GM19452 (cell line): ENCODE measurements around the gene DPY19L3.
"Not testable (repeated sequence)": the region's sequence is repeated elsewhere in the genome, so short reads cannot be mapped to it uniquely, and the experiment has no call there.

Experiments used
- ATAC-seq: cut with Tn5 transposase; IDR thresholded peaks from one replicate; pipeline ENCODE4 v1.9.1; 2021; ENCODE audit not compliant: unreplicated experiment

The DPY19L3 gene

DNA sequence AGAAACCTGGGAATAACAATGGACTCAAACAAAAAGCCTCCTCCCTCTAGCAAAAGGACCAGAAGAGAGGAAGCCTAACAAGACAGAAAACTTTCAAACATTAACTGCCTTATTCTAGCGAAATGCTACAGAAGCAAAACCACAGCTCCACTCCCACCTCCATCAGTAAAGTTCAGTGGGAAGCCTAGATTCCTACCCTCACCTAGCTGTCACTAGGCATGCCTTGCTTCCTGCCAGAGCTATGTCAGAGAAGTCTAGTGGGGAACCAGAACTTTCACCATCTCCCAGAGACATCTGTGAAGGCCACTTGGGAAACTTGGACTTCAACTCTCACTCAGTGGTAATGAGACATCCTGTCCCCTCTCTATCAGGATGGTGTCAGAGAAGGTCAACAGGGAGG, 37.1 kb downstream of the DPY19L3 start:
- ATAC-seq, result no peak

DNA sequence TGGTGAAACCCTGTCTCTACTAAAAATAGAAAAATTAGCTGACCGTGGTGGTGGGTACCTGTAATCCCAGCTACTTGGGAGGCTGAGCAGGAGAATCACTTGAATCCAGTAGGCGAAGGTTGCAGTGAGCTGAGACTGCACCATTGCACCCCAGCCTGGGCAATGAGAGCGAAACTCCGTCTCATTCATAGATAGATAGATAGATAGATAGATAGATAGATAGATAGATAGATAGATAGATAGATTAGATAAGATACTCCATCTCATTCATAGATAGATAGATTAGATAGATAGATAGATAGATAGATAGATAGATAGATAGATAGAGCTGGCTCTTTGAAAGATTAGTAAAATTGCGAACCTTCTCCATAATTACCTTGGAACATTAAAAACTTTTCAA, 42.0 kb downstream of the DPY19L3 start:
- not testable (repeated sequence) for ATAC-seq

DNA sequence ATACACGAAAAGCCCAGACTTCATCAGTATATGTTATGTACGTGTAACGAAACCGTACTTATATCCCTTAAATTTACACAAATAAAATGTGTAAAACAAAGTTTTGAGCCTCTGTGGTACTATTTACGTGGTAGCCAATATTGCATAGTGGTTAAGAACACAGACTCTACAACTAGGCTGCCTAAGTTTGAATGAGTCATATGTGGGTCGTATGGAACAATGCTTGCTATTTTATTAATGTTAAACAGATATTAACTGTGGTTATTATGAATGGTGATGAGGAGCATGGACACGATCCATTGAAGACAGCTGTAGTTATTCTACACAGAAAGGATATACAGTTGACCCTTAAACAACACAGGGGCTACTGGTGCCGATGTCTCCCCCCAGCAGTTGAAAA, 42.5 kb downstream of the DPY19L3 start:
- no peak for ATAC-seq

DNA sequence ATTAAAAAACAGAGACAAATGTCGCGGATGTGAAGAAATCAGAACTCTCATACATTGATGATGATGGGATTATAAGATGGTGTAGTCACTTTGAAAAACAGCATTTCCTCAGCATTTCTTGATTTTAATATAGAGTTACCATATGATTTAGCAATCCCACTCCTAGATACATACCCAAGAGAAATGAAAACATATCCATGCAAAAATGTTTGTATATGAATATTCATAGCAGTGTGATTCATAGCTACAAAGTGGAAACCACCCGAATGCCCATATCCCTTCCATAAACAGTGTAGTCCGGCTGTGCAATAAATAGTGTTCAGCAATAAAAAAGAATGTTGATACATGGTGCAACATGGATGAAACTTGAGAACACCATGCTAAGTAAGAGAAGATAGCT, 44.6 kb downstream of the DPY19L3 start:
- no peak for ATAC-seq

DNA sequence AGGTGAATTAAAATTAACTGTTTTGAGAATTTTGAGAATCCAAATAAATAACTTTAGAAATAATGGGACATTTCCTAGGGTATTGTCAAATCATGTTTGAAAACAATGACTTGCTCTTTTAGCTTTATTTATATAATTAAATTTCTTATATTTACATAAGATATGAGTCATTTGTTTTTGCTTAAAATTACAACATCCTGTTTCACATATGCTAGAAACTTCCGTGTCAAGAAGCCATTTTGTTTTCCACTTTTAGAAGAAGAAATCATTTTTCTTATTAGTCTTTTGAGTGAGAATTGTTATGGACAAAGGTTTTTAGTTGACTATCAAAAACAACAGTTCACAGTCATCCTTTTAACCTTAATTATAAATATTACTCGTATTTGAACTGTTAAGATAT, 48.2 kb downstream of the DPY19L3 start:
- no peak for ATAC-seq

DNA sequence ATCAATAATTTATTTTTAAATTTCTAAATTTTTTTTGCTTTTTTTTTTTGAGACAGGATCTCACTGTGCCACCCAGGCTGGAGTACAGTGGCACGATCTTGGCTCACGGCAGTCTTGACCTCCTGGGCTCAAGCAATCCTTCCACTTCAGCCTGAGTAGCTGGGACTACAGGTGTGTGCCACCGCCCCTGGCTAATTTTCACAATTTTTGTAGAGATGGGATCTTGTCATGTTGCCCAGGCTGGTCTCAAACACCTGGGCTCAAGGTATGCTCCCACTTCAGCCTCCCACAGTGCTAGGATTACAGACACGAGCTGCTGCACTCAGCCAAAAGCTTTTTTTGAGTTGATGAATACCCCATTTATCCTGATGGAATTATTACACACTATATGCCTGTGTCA, 50.8 kb downstream of the DPY19L3 start:
- ATAC-seq, result no peak

DNA sequence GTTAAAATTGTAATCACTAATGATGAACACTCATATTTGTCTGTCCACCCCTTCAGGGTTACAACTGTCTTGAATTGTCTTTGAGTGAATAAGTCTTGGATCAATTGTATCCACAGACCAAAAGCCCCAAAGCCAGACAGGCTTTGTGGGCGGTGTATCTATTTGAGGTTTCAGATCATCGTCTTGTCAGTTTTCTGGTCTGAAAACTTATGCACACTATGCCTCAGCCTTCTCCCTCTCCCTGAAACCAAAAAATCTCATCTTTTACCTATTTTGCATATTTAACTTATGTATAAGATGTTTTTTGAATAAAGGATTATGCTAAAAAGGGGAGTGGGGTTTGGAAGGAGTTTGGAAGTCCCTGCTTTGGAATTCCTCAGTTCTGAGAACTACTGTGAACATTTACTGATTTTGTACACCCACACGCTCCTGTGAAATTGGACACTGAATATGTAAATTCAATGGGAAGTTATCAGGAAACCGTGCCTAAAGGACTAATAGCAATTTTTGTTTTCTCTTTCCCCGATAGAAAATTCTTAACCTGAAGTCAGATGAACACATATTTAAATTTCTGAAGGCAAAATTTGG, 52.1 kb downstream of the DPY19L3 start:
- ATAC-seq, result no peak

DNA sequence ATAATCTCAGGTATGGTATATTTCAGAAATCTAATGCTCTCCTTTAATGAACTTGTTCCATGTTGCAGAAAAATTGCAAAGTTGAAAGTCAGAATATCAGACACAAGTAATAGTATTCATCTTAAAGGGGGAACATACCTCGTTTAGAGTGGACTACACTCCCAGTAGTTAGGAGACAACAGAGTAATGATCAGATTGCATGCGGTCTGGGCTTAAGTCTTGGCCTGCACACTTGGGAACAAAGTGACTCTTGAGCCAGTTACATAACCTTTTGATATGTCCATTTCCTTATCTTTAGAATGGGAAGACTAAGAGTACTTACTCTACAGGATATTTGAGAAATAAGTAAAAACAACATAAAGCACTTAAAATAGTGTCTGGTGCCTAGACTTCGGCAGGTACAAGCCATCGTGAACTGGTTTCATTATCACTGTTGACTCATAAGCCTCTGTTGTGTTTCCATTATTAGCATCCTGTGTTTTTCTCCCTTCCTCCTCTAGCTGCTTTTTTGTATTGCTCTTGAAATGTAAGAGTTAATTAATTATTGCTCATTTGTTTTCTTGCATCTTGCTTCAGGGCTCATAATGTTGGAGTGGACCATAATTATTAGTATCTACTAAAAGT, 53.0 kb downstream of the DPY19L3 start:
- peak; percentile 91 for ATAC-seq

DNA sequence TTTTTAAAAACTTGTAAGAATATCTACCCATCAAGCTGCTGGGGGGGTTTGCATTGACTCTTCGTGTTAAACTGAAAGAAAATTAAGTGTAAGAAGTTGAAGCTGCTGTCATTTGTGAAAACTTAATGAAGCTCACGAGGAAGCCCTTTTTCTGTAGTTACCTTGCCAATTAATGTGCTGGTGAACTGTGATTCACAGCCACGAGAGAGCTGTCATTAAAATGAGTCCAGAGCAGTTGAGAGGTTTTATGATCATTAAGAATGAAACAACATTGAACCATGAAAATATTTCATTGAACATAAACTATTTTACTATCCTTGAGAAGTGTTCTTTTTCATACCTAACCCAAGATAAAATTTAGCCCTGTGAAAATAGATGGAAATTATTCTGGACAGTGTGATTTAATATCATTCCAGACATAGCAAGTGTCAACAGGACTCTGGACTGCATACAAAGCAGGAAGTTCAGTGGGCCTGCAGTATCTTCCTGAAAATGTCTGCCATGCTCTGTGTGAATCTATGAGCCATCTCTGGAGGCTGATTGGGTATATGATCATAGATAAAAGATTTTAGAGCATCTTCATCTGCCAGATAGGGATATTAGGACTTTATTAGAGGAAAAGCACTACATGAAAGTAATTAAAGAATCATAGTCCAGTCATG, 53.8 kb downstream of the DPY19L3 start:
- ATAC-seq, result no peak

DNA sequence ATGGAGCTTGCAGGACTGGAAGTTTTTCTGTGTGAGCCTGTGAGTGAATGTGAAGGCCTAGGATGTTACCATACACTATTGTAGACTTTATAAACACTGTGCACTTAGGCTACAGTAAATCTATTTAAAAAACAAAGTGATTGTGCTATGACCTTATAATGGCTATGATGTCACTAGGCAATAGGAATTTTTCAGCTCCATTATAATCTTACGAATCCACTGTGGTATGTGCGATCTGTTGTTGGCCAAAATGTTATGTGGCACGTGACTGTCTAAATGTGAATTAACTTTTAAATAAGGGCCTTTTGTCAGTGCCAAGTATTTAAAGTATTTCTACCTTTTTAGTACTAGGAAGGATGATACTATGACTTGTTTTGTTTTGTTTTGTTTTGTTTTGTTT, 54.9 kb downstream of the DPY19L3 start:
- no peak for ATAC-seq

DNA sequence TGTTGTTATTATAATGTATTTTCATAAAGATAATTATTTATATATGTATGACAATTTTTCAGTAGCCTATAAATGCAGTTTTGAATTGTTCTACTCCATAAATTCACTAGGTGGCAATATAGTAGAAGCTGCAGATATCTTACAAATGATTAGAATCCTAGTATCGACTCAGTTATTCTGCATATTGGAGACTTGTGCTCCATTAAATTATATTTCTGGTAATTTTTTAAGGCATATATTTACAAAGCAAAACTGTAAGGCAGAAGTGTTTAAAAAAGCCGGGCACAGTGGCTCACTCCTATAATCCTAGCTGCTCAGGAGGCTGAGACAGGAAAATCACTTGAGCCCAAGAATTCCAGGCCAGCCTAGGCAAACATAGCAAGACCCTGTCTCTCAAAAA, 58.7 kb downstream of the DPY19L3 start:
- no peak for ATAC-seq

DNA sequence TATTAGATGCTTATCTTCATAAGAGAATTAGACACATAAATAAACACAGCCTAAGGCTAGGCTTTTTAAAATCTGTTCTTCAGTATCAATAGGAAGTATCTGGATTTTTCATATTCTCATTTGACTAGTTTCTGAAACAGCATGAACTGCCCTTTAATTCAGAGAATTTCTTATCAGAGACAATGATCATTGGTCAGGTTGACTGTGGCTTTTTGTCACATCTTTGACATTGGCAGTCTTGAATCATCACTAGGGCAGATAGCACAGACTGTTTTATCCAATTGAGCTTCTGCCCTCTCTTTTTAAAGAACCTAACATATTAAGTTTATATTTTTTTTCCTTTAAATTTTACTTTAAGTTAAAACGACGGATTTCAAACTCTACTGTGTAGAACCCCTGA, 59.6 kb downstream of the DPY19L3 start:
- no peak for ATAC-seq

DNA sequence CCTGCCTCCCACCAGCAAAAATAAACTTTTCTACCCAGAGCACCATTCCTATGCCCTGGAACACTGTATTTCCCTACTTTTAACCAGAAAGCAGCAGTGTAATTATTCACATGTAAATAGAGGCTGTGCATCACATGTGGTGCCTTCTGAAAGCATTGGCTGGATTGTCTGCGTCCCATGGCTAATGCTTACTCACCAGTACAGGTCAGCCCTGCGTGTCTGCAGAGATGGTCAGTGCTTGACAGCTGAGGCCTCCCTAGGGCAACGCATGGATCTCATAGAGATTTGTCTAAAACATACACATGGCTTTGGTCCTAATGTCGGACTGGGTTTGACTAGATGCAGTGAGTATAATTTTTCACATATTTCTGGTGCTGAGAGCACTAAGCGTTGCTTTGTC, 64.2 kb downstream of the DPY19L3 start:
- ATAC-seq, result no peak

DNA sequence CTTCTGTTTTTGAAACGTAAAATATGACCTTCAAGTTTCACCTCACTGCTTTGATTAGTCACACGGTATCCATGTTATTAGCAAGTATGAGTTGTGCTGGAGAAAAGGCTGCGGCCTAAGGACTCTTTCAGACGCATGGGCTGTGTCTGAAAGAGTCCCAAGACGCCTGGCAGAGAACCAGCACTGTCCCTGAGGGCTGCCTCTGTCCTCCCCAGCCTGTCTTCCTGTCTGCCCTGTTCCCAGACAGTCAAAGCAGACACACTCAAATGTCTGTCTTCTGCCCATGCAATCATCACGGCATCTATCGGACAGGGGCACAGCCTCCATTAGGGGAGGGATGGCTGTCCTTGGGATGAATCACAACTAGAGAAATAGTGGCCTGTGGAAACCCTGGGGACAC, 65.5 kb downstream of the DPY19L3 start:
- no peak for ATAC-seq

DNA sequence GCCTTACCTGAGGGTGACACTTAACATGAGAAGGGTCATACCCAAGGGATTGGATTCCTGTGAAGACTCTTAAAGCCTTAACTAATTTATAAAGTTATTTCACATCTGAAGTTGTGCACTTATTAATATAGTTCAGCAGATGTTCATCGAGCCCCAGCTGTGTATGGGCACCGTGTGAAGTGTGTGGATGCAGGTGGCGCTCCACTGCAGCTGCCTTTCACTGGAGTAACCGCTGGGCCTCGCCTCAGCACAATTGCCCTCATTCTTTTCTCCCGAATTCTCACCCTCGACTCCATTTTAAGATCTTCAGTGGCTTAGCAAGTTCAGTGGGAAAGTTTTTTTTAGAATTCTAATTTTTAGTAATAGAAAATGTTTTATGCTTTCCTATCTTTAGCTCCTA, 66.2 kb downstream of the DPY19L3 start:
- no peak for ATAC-seq

DNA sequence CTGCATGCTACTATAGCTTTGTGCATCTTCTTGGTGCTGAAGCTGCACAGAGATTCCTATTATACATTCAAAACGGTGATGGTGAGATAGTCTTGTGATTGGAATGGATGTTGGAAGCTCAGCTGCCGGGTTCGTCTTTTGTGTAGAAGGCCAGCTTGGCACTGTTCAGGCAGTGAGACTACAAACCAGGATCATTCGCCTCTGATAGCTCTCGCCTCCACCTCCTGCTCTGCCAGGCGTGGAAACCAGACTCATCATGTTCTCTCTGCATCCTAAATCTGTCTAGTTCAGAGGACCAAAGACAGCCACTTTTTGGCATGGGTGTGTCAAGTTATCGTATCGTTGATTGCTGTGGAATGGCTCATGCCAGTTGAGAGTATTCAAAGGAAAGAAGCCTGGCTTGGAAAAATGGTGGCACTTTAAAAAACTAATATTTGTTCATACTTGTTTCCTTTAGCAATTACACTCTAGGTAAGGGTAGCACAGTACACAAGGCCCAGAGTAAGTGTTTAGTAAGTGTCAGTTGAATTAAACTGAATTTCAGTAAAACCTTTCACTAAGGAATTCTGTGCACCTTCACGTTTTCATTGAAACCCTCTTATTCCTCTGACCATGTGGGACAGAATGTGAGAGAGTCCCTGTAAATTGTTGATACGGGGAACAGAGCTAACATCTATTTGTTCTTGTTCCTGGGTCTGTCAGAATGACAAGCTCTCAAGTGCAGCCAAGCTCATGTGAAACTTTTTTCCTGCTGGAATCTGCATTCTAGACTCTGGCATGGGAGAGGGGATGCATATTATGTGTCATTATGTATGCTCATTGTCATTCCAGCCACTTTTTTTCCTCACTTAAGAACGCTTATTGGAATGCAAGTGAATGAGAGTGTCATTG, 69.8 kb downstream of the DPY19L3 start:
- ATAC-seq, result no peak

DNA sequence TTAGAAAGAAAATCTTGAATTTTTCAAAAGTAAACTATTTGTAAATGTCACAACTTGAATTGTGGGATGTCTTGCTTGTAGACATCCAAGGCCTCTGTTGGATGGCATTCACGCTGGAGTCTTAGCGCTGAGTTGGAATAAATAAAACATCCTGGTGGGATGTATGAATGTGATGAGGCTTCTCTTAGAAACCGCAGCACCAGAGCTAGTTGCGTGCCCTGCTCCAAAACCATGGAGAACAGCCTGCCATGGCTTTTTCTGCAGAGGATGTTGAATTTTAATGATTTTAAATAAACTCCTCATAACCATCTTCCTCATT, 70.4 kb downstream of the DPY19L3 start:
- ATAC-seq, result no peak

DNA sequence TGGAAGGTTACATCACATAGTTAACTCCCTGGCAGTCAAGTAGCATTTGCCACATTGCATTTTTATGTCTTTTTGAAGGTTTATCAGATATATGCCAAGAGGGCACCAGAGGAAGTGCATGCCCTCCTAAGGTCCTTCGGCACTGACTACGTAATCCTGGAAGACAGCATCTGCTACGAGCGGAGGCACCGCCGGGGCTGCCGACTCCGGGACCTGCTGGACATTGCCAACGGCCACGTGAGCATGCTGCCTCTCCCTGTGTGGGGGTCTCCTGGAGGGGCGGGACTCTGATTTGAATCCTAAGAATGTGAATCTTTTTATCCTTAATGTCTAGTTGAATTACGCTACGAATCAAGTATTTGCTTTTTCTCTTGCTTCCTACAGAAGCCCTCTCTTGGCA, 74.8 kb downstream of the DPY19L3 start:
- ATAC-seq, result no peak

DNA sequence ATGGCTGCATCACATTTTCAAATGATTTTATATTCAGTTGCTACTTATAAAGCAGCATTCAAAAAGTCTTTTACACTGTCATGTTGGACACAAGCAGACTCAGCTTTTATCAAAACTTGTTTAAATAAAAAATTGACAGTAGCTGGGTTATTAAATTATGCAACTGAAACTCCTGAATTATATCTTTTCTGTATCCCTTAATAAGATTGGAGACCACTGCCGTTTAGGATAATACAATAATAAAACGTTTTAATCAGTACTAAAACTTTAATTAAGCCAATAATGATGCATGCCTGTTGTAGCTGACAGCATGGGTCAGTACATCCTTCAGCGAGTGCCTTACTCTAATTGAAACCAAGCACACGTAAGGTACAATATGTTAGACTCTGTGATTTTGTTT, 78.0 kb downstream of the DPY19L3 start:
- no peak for ATAC-seq

DNA sequence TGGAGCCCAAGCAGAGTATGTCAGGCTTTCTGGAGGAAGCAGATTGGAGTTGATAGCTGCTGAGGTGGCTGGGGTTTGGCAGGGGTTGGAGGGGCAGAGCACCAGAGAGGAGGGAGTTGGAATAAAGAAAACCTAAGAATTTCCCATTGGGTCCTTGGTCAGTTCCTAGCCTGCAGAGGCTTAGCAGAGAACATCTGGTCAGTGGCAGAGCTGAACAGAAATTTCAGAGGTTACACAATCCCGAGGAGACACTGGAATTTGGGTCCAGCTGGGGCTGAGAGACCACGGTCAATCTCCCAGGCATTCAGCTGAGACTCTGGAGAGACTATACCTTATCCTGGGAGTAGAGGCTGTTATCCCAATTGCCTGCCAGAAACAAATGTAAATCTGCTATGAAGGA, 84.4 kb downstream of the DPY19L3 start:
- no peak for ATAC-seq

DNA sequence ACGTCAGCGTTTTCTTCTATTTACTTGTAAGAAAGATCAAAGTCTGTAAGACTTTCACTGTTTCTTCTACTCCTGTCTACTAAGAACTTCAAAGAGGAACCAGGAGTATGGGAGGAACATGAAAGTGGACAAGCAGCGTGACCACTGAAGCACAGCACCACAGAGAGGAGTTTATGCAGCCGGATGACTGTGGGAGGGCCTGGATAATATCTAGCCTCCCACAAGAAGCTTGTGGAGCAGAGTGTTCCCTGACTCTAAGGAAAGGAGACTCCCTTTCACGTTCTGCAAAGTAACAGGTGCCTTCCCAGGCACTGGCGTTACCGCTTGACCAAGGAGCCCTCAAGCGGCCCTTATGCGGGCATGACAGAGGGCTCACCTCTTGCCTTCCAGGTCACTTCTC, 91.8 kb downstream of the DPY19L3 start:
- ATAC-seq, result no peak

DNA sequence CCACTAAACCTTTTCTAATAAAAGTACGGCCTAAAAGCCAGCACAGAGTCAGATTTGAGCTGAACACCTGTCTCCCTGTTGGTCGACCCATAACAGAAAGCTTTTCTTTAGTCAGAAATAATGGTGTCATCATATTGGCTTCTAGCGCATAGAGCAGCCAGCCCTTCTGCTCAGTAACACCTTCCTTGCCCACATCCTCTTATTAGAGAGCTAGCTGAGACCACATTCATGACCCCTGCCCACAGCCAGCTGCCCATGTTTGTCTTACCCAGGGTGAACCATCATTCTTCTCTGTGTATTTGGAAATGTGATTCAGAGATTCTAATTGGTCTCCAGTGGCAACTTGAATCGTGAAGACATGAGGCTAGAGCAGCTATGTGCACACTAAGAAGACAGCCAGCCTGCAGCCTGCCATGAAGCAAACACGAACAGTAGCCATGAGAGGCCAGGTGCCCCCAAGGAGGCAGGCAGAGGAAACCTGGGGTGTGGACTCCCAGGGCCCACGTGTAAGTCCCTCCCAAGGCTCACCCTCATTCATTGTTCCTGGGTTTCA, 93.2 kb downstream of the DPY19L3 start:
- ATAC-seq, result no peak
